ENCODE data around the gene ALG14.
"Not testable (repeated sequence)": the region's sequence is repeated elsewhere in the genome, so short reads cannot be mapped to it uniquely, and the experiment has no call there.

ALG14 gene

GRCh38 chr1:95097426-95097825, 24.7 kb upstream of the ALG14 start:
- ChIA-PET CTCF (no interaction called here), POLR2A (no interaction called here)
- no peak for DNase-seq (ENCODE audit: extremely low spot score)
- no peak for TF ChIP-seq PKNOX1 (IDR thresholded peaks at IDR 0.05)
- no peak for TF ChIP-seq FOXA1 (IDR thresholded peaks at IDR 0.05)
- no peak for TF ChIP-seq SP1 (IDR thresholded peaks at IDR 0.05)
- no peak for TF ChIP-seq BHLHE40 (IDR thresholded peaks at IDR 0.05; ENCODE audit: borderline replicate concordance)
- TF ChIP-seq ELF4 (IDR thresholded peaks at IDR 0.05) = no peak
- TF ChIP-seq CTBP1 (IDR thresholded peaks at IDR 0.05; ENCODE audit: borderline replicate concordance) = no peak
- TF ChIP-seq ARNT (IDR thresholded peaks at IDR 0.05) = no peak

- no peak for TF ChIP-seq SP1 (IDR thresholded peaks at IDR 0.05)
- POLR2A ChIA-PET = interaction anchor here (0.6 kb wide), 1 partner anchor 21 kb away, joined by 3 read pairs; the partner anchor contains the start of gene TLCD4
- DNase-seq (ENCODE audit: extremely low spot score) = no peak
- CTCF ChIA-PET = no interaction called here
Measured at GRCh38 chr1:95096218-95096841, 23.6 kb upstream of the ALG14 start.

- POLR2A ChIA-PET = interaction anchor here (0.6 kb wide), 1 partner anchor 22 kb away, joined by 3 read pairs; the partner anchor contains the start of gene TLCD4
- CTCF ChIA-PET = no interaction called here
- TF ChIP-seq FOXM1 (IDR thresholded peaks at IDR 0.05; ENCODE audit: borderline replicate concordance) (no peak), LEF1 (IDR thresholded peaks at IDR 0.05; ENCODE audit: borderline replicate concordance) (no peak), CTBP1 (IDR thresholded peaks at IDR 0.05; ENCODE audit: borderline replicate concordance) (no peak), NFRKB (IDR thresholded peaks at IDR 0.05) (no peak), ELF4 (IDR thresholded peaks at IDR 0.05) (no peak), FOXA1 (IDR thresholded peaks at IDR 0.05) (no peak), SUZ12 (IDR thresholded peaks at IDR 0.05) (no peak), BHLHE40 (IDR thresholded peaks at IDR 0.05; ENCODE audit: borderline replicate concordance) (no peak), HDGF (IDR thresholded peaks at IDR 0.05; ENCODE audit: borderline replicate concordance) (no peak), ZNF384 (IDR thresholded peaks at IDR 0.05) (no peak)
- no peak for DNase-seq (ENCODE audit: extremely low spot score)
Measured at GRCh38 chr1:95095833-95096217, 23.1 kb upstream of the ALG14 start.

- CTCF ChIA-PET = no interaction called here
Measured at GRCh38 chr1:95094923-95095322, 22.2 kb upstream of the ALG14 start.

GRCh38 chr1:95093296-95093695, 20.5 kb upstream of the ALG14 start:
- no peak for DNase-seq (ENCODE audit: extremely low spot score)
- TF ChIP-seq FOXK2 (IDR thresholded peaks at IDR 0.05) (no peak), BHLHE40 (IDR thresholded peaks at IDR 0.05; ENCODE audit: borderline replicate concordance) (no peak), FOXM1 (IDR thresholded peaks at IDR 0.05; ENCODE audit: borderline replicate concordance) (no peak), L3MBTL2 (conservative IDR thresholded peaks at IDR 0.05) (no peak), ARNT (IDR thresholded peaks at IDR 0.05) (no peak), FOXA1 (IDR thresholded peaks at IDR 0.05) (no peak), NFRKB (IDR thresholded peaks at IDR 0.05) (no peak)
- CTCF ChIA-PET = interaction anchor here (0.6 to 1.2 kb wide), 2 partner anchors 8 to 9 kb away, joined by 3 read pairs; no protein-coding TSS in a partner anchor
- POLR2A ChIA-PET = no interaction called here

More at GRCh38 chr1:95094923-95095322, 22.2 kb upstream of the ALG14 start:
- no peak for DNase-seq (ENCODE audit: extremely low spot score)
- TF ChIP-seq ELF4 (IDR thresholded peaks at IDR 0.05) = no peak
- TF ChIP-seq PKNOX1 (IDR thresholded peaks at IDR 0.05) = no peak
- TF ChIP-seq SP1 (IDR thresholded peaks at IDR 0.05) = no peak
- TF ChIP-seq SUZ12 (IDR thresholded peaks at IDR 0.05) = no peak
- TF ChIP-seq FOXK2 (IDR thresholded peaks at IDR 0.05) = no peak
- no peak for TF ChIP-seq LEF1 (IDR thresholded peaks at IDR 0.05; ENCODE audit: borderline replicate concordance)
- no peak for TF ChIP-seq BHLHE40 (IDR thresholded peaks at IDR 0.05; ENCODE audit: borderline replicate concordance)
- no peak for TF ChIP-seq HDGF (IDR thresholded peaks at IDR 0.05; ENCODE audit: borderline replicate concordance)
- TF ChIP-seq NFRKB (IDR thresholded peaks at IDR 0.05) = no peak
- no peak for TF ChIP-seq FOXA1 (IDR thresholded peaks at IDR 0.05)
- no peak for TF ChIP-seq L3MBTL2 (conservative IDR thresholded peaks at IDR 0.05)
- TF ChIP-seq ZNF384 (IDR thresholded peaks at IDR 0.05) = no peak
- no peak for TF ChIP-seq ARNT (IDR thresholded peaks at IDR 0.05)
- no peak for TF ChIP-seq FOXM1 (IDR thresholded peaks at IDR 0.05; ENCODE audit: borderline replicate concordance)
- no peak for TF ChIP-seq TARDBP (IDR thresholded peaks at IDR 0.05)
- TF ChIP-seq CTBP1 (IDR thresholded peaks at IDR 0.05; ENCODE audit: borderline replicate concordance) = no peak
- POLR2A ChIA-PET = interaction anchor here (1.3 kb wide), 1 partner anchor 22 kb away, joined by 4 read pairs; the partner anchor contains the start of gene ALG14

- DNase-seq (ENCODE audit: extremely low spot score); POLR2A ChIA-PET: not testable (repeated sequence)
- CTCF ChIA-PET = interaction anchor here (0.6 to 1.2 kb wide), 2 partner anchors 9 kb away, joined by 3 read pairs; no protein-coding TSS in a partner anchor
Measured at GRCh38 chr1:95092891-95093290, 20.1 kb upstream of the ALG14 start.

- DNase-seq (ENCODE audit: extremely low spot score); POLR2A ChIA-PET; CTCF ChIA-PET: not testable (repeated sequence)
Measured at GRCh38 chr1:95091290-95091689, 18.5 kb upstream of the ALG14 start.
